HCT116 (cell line): ENCODE measurements around the gene PRKN. TPM values are rescaled to one million over a fixed set of nuclear protein-coding genes. Genes with fewer than 3 reads are reported as not detected.

Source experiments
- ATAC-seq: fragments of 200-7000 bp; cut with Tn5 transposase; 2 replicates; pipeline ENCODE4 v1.9.1; 2020; ENCODE audit warnings: mild to moderate bottlenecking, moderate library complexity
- BruUV-seq: library from RNA; stranded (reverse); fragments of 400-500 nt; replicated peaks from 2 replicates; lab custom pipeline; 2021; lab: Mats Ljungman, UMichigan
- CTCF ChIA-PET: fragments of 300-600 bp; sonication (Branson Sonifier 250); formaldehyde crosslinking; loops from one replicate; lab custom pipeline; 2021; ENCODE audit warnings: antibody characterized with exemption; lab: Charles Lee
- POLR2A ChIA-PET: fragments of 300-600, 350-600 bp; sonication (Branson Sonifier 250); formaldehyde crosslinking; loops from one replicate; lab custom pipeline; 2021; ENCODE audit warnings: antibody characterized with exemption; lab: Charles Lee
- RAD21 ChIA-PET, 2 experiments: fragments of 300-600 bp; sonication (Branson Sonifier 250); formaldehyde crosslinking; loops; one replicate each; lab custom pipeline; 2023; ENCODE audit warnings: low total read pairs in 2 of 2; ENCODE audit not compliant: uncharacterized antibody in 2 of 2, unreplicated experiment in 2 of 2, low non-redundant PET in 1 of 2; lab: Charles Lee
- DNase-seq: peaks from one replicate; pipeline ENCODE4 v3.0.0-alpha.2; 2010; ENCODE audit warnings: low read depth, low spot score
- H2AFZ ChIP-seq: fragments of 200-600 bp; shearing (Covaris generic), sonication (generic); 2 replicates; pipeline ENCODE4 v1.6.1; 2017; ENCODE audit warnings: low read depth, mixed run types, mixed read lengths, antibody characterized with exemption, low read length; ENCODE audit not compliant: poor library complexity, severe bottlenecking
- H3K27ac ChIP-seq: 2 replicates; pipeline ENCODE4 v1.5.1; 2012; ENCODE audit warnings: low read depth, low read length
- H3K27me3 ChIP-seq: fragments of 200-600 bp; sonication (generic); 2 replicates; pipeline ENCODE4 v1.6.1; 2016; ENCODE audit warnings: mixed run types, low read length, mixed read lengths; ENCODE audit not compliant: insufficient read depth
- H3K36me3 ChIP-seq, 2 experiments: fragments of 200-500 bp in 1 of 2; fragments of 200-600 bp in 1 of 2; sonication (Bioruptor generic) in 1 of 2; sonication (generic) in 1 of 2; 2 replicates each; pipeline versions ENCODE4 v1.5.1 to v1.6.1; 2014 to 2016; ENCODE audit warnings: low read length in 2 of 2, inconsistent platforms in 1 of 2, mixed read lengths in 1 of 2, mixed run types in 1 of 2; ENCODE audit not compliant: insufficient read depth in 2 of 2, control insufficient read depth in 1 of 2
- H3K4me1 ChIP-seq, 2 experiments: fragments of 200-600 bp in 1 of 2; sonication (generic) in 1 of 2; 2 replicates each; pipeline versions ENCODE4 v1.5.1 to v1.6.1; 2012 to 2017; ENCODE audit warnings: low read length in 2 of 2, inconsistent platforms in 1 of 2, mild to moderate bottlenecking in 1 of 2, mixed read lengths in 1 of 2, mixed run types in 1 of 2, moderate library complexity in 1 of 2; ENCODE audit not compliant: insufficient read depth in 2 of 2, control insufficient read depth in 1 of 2
- H3K4me2 ChIP-seq: fragments of 200-600 bp; sonication (generic); 2 replicates; pipeline ENCODE4 v1.6.1; 2017; ENCODE audit warnings: mixed run types, low read length, mixed read lengths
- H3K4me3 ChIP-seq, 2 experiments: fragments of 200-600 bp in 1 of 2; sonication (generic) in 1 of 2; replicated peaks in 1 of 2; 2 replicates each; pipeline ENCODE4 v1.5.1; 2011 to 2016; ENCODE audit warnings: low read length in 2 of 2, control low read depth in 1 of 2, low read depth in 1 of 2, mild to moderate bottlenecking in 1 of 2, mixed read lengths in 1 of 2, mixed run types in 1 of 2
- H3K79me2 ChIP-seq: fragments of 200-600 bp; sonication (generic); 2 replicates; pipeline ENCODE4 v1.6.1; 2017; ENCODE audit warnings: mild to moderate bottlenecking, mixed run types, low read length, moderate library complexity, mixed read lengths; ENCODE audit not compliant: insufficient read depth
- H3K9ac ChIP-seq: fragments of 200-600 bp; sonication (generic); 2 replicates; pipeline ENCODE4 v1.6.1; 2016; ENCODE audit warnings: low read length, mixed read lengths
- H3K9me2 ChIP-seq: fragments of 200-600 bp; sonication (generic), shearing (Covaris generic); 2 replicates; pipeline ENCODE4 v1.6.1; 2017; ENCODE audit warnings: mixed run types, mild to moderate bottlenecking, moderate library complexity; ENCODE audit not compliant: insufficient read depth
- H3K9me3 ChIP-seq, 2 experiments: fragments of 200-500 bp in 1 of 2; fragments of 200-600 bp in 1 of 2; sonication (Bioruptor generic) in 1 of 2; sonication (generic) in 1 of 2; 2 replicates each; pipeline ENCODE4 v1.6.1; 2014 to 2017; ENCODE audit warnings: low read length in 2 of 2, mixed read lengths in 2 of 2, inconsistent platforms in 1 of 2, low read depth in 1 of 2, mild to moderate bottlenecking in 1 of 2, mixed run types in 1 of 2, moderate library complexity in 1 of 2; ENCODE audit not compliant: control insufficient read depth in 1 of 2, insufficient read depth in 1 of 2
- H4K20me1 ChIP-seq: fragments of 200-600 bp; sonication (generic), shearing (Covaris generic); 2 replicates; pipeline ENCODE4 v1.6.1; 2017; ENCODE audit warnings: mixed run types, mild to moderate bottlenecking, moderate library complexity; ENCODE audit not compliant: insufficient read depth
- CBX3 ChIP-seq: IDR thresholded peaks from 2 replicates; pipeline ENCODE4 v1.6.1; 2012; ENCODE audit warnings: low read depth
- CEBPB ChIP-seq: IDR thresholded peaks from 2 replicates; pipeline ENCODE4 v1.6.1; 2012; ENCODE audit warnings: low read depth
- ELF1 ChIP-seq: IDR thresholded peaks from 2 replicates; pipeline ENCODE4 v1.6.1; 2012; ENCODE audit warnings: low read depth, borderline replicate concordance
- EZH2 ChIP-seq: fragments of 200-600 bp; sonication (generic); IDR thresholded peaks from 2 replicates; pipeline ENCODE4 v1.6.1; 2017; ENCODE audit warnings: antibody characterized with exemption, mixed run types
- EZH2phosphoT487 ChIP-seq: fragments of 200-600 bp; IDR thresholded peaks from 2 replicates; pipeline ENCODE4 v1.6.1; 2018; ENCODE audit warnings: antibody characterized with exemption, borderline replicate concordance
- JUND ChIP-seq: IDR thresholded peaks from 2 replicates; pipeline ENCODE4 v1.6.1; 2012
- RAD21 ChIP-seq: IDR thresholded peaks from 2 replicates; pipeline ENCODE4 v1.6.1; 2012; ENCODE audit warnings: low read depth, mild to moderate bottlenecking
- SP1 ChIP-seq: IDR thresholded peaks from 2 replicates; pipeline ENCODE4 v1.6.1; 2012; ENCODE audit warnings: low read depth
- SRF ChIP-seq: IDR thresholded peaks from 2 replicates; pipeline ENCODE4 v1.6.1; 2012; ENCODE audit warnings: low read depth
- TCF7L2 ChIP-seq: IDR thresholded peaks from 2 replicates; pipeline ENCODE4 v1.7.0; 2011; ENCODE audit warnings: borderline replicate concordance, inconsistent platforms; ENCODE audit not compliant: insufficient read depth, insufficient read length; ENCODE audit errors: extremely low read depth
- YY1 ChIP-seq: IDR thresholded peaks from 2 replicates; pipeline ENCODE4 v1.6.1; 2011; ENCODE audit warnings: low read length, low read depth, moderate library complexity, mild to moderate bottlenecking; ENCODE audit not compliant: insufficient replicate concordance; ENCODE audit errors: extremely low read depth
- ZFX ChIP-seq: fragments of 450-650 bp; IDR thresholded peaks from 2 replicates; pipeline ENCODE4 v1.6.1; 2017
- ZNF274 ChIP-seq: fragments of 200-500 bp; sonication (Bioruptor generic); IDR thresholded peaks from 2 replicates; pipeline ENCODE4 v1.6.1; 2014; ENCODE audit warnings: mild to moderate bottlenecking, low read depth, low read length, inconsistent platforms
- intact Hi-C: fragments of 100-400 bp; cut with micrococcal nuclease; formaldehyde crosslinking; loops from 2 replicates; pipeline ENCODE4 v1.10.0; 2022
- total RNA-seq: library from RNA; stranded (reverse); gene quantifications from one replicate; pipeline ENCODE4 v1.2.1, GENCODE V29; 2021; ENCODE audit not compliant: unreplicated experiment
- TF ChIP-seq, protein P1 (sequence below): IDR thresholded peaks from 2 replicates; pipeline ENCODE4 v1.6.1; 2011; ENCODE audit warnings: mild to moderate bottlenecking, low read length, moderate library complexity; ENCODE audit not compliant: insufficient replicate concordance; ENCODE audit errors: extremely low read depth

Gene PRKN
- total RNA-seq, 1 experiment from 2014 or later, result 2.6 TPM

DNA sequence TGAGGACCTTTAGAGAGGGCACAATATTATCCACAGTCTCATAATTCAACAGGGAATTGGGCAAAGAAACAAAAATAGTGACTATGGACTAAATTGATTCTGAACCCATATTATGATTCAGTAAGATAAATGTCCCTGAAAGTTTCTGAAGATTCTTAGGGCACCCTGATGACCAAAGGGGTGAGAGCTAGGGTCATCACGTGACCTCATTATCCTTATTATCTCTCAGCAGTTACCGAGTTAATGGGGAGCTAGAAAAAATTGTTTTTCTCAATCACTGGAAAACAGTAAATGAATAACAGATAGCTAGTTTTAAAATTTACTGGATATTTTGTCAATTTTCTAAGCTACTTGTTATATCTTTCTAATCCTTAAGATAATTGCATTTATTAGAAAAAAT is 639.5 kb downstream of the PRKN start:
- H3K9me3 ChIP-seq, result no peaks in the 10 kb centered on the region
- POLR2A ChIA-PET, result no interaction called here
- DNase-seq, result no peak
- H3K27ac ChIP-seq, result no peak overlapping the region
- RAD21 ChIA-PET, result no interaction called here
- H3K4me3 ChIP-seq, result no peak overlapping the region
- ATAC-seq, result no peak
- H3K27me3 ChIP-seq, result no peaks in the 10 kb centered on the region
- intact Hi-C loops, result no loop called here
- CTCF ChIA-PET, result no interaction called here
- no peaks in the 10 kb centered on the region for H3K9me2 ChIP-seq
- BruUV-seq, result no TSS peak
- no peaks in the 10 kb centered on the region for H4K20me1 ChIP-seq
- no peak for TF ChIP-seq TCF7L2
- TF ChIP-seq CBX3, result no peak
- no peak for TF ChIP-seq YY1
- no peak for TF ChIP-seq EZH2
- TF ChIP-seq, protein P1, sequence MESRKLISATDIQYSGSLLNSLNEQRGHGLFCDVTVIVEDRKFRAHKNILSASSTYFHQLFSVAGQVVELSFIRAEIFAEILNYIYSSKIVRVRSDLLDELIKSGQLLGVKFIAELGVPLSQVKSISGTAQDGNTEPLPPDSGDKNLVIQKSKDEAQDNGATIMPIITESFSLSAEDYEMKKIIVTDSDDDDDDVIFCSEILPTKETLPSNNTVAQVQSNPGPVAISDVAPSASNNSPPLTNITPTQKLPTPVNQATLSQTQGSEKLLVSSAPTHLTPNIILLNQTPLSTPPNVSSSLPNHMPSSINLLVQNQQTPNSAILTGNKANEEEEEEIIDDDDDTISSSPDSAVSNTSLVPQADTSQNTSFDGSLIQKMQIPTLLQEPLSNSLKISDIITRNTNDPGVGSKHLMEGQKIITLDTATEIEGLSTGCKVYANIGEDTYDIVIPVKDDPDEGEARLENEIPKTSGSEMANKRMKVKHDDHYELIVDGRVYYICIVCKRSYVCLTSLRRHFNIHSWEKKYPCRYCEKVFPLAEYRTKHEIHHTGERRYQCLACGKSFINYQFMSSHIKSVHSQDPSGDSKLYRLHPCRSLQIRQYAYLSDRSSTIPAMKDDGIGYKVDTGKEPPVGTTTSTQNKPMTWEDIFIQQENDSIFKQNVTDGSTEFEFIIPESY, result no peak
- TF ChIP-seq CEBPB, result no peak
- TF ChIP-seq ELF1, result no peak
- TF ChIP-seq SP1, result no peak
- no peaks in the 10 kb centered on the region for H3K4me1 ChIP-seq
- H3K9ac ChIP-seq, result no peak overlapping the region
- no peaks in the 10 kb centered on the region for H3K36me3 ChIP-seq
- no peak overlapping the region for H2AFZ ChIP-seq
- no peak overlapping the region for H3K4me2 ChIP-seq
- H3K79me2 ChIP-seq, result no peaks in the 10 kb centered on the region

DNA sequence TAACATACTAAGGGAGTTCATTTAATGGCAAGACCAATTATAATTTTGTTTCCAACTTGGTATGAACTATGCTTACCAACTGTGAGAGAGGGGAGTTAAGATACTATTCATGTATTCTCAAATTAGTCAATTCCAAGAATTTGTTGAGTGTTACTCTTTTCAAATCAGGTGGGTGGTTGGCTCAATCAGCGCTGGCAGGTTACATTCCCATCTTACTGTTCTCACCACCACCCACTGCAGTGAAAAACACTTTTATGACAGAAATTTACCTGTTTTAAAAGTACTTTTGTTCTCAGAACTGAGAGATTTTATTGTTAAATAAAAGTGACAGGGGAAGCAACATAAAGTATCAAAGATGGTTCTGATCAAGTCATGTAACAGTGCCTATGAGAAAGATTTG is 642.0 kb downstream of the PRKN start:
- POLR2A ChIA-PET, result no interaction called here
- DNase-seq, result no peak
- Histone ChIP-seq H3K27ac (no peak overlapping the region), H2AFZ (no peak overlapping the region), H3K9ac (no peak overlapping the region), H3K79me2 (no peaks in the 10 kb centered on the region), H3K9me2 (no peaks in the 10 kb centered on the region), H3K4me3 (no peak overlapping the region), H3K36me3 (no peaks in the 10 kb centered on the region), H3K4me1 (no peaks in the 10 kb centered on the region), H3K27me3 (no peaks in the 10 kb centered on the region), H3K4me2 (no peak overlapping the region), H3K9me3 (no peaks in the 10 kb centered on the region), H4K20me1 (no peaks in the 10 kb centered on the region)
- BruUV-seq, result no TSS peak
- intact Hi-C loops, result no loop called here
- RAD21 ChIA-PET, result no interaction called here
- CTCF ChIA-PET, result no interaction called here
- ATAC-seq, result no peak
- no peak for TF ChIP-seq RAD21
- no peak for TF ChIP-seq JUND
- TF ChIP-seq ZFX, result no peak
- TF ChIP-seq ZNF274, result no peak
- TF ChIP-seq, protein P1, result no peak
- no peak for TF ChIP-seq CEBPB
- no peak for TF ChIP-seq EZH2phosphoT487
- TF ChIP-seq SRF, result no peak
